Activated CD4-positive, alpha-beta T cell treated with anti-CD3 and anti-CD28 coated beads for 36 hours (primary cell): ENCODE measurements around the gene FEZF2. TPM values are rescaled to one million over a fixed set of nuclear protein-coding genes. Genes with fewer than 3 reads are reported as not detected.

Experiments used
- ATAC-seq: fragments of 200-7000 bp; cut with Tn5 transposase; one replicate; pipeline ENCODE4 v1.10.0; 2021; ENCODE audit warnings: mild to moderate bottlenecking, moderate library complexity
- CTCF ChIA-PET: fragments of 350-600 bp; sonication (Branson Sonifier 250); formaldehyde crosslinking; loops from one replicate; lab custom pipeline; 2021; ENCODE audit warnings: antibody characterized with exemption; lab: Charles Lee
- POLR2A ChIA-PET: fragments of 350-600 bp; sonication (Branson Sonifier 250); formaldehyde crosslinking; loops from one replicate; lab custom pipeline; 2021; ENCODE audit warnings: antibody characterized with exemption, inconsistent platforms; lab: Charles Lee
- DNase-seq: peaks from one replicate; pipeline ENCODE4 v3.0.0-alpha.2; 2020
- H3K27ac Mint-ChIP-seq: one replicate; pipeline ENCODE4 v1.8.0; 2021; ENCODE audit warnings: mixed read lengths
- H3K27me3 Mint-ChIP-seq: one replicate; pipeline ENCODE4 v1.8.0; 2021; ENCODE audit warnings: mixed read lengths
- H3K36me3 Mint-ChIP-seq: one replicate; pipeline ENCODE4 v1.8.0; 2021; ENCODE audit warnings: low read depth, mixed read lengths
- H3K4me1 Mint-ChIP-seq: one replicate; pipeline ENCODE4 v1.8.0; 2021; ENCODE audit warnings: mixed read lengths
- H3K4me3 Mint-ChIP-seq: one replicate; pipeline ENCODE4 v1.8.0; 2021; ENCODE audit warnings: mild to moderate bottlenecking, moderate library complexity, mixed read lengths
- H3K9me3 Mint-ChIP-seq: one replicate; pipeline ENCODE4 v1.8.0; 2021; ENCODE audit warnings: low read depth, mixed read lengths
- intact Hi-C, 2 experiments: fragments of 100-400 bp; cut with DNase I in 1 of 2; cut with micrococcal nuclease in 1 of 2; formaldehyde crosslinking; loops; one replicate each; pipeline versions ENCODE4 v1.14.2 to v1.15.1; 2022 to 2024; cut with DNase I, micrococcal nuclease
- total RNA-seq, 2 experiments: library from RNA; stranded (reverse); gene quantifications; one replicate each; pipeline ENCODE4 v1.2.3, GENCODE V29; 2021

Gene FEZF2
- total RNA-seq, 2 experiments from 2014 or later: not detected

DNA sequence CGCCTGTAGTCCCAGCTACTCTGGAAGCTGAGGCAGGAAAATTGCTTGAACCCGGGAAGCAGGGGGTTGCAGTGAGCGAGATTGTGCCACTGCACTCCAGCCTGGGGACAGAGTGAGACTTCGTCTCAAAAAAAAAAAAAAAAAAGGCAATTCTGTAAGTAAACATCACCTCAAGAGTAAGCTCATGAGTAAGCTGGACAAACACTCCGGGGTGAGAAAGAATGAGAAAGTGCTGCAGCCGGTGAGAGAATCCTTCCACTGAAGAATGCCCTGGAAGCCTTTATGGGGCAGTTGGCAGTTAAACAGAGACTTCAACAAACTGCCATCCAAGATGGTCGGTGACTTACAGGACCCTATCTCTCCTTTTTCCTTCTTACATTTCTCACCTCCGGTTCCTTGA, 47.5 kb downstream of the FEZF2 start:
- ChIA-PET CTCF (interaction anchor here (0.8 kb wide), 1 partner anchor 21 kb away, joined by 4 read pairs; no protein-coding TSS in a partner anchor), POLR2A (no interaction called here)
- ATAC-seq (no peak), DNase-seq (no peak)
- H3K9me3 Mint-ChIP-seq: no peaks in the 10 kb centered on the region
- H3K4me3 Mint-ChIP-seq: no peak overlapping the region
- intact Hi-C loops: no loop called here
- H3K27me3 Mint-ChIP-seq: peaks cover 4% of the 10 kb centered on the region
- H3K27ac Mint-ChIP-seq: no peak overlapping the region
- H3K4me1 Mint-ChIP-seq: no peaks in the 10 kb centered on the region
- H3K36me3 Mint-ChIP-seq: peaks cover under 1% of the 10 kb centered on the region

DNA sequence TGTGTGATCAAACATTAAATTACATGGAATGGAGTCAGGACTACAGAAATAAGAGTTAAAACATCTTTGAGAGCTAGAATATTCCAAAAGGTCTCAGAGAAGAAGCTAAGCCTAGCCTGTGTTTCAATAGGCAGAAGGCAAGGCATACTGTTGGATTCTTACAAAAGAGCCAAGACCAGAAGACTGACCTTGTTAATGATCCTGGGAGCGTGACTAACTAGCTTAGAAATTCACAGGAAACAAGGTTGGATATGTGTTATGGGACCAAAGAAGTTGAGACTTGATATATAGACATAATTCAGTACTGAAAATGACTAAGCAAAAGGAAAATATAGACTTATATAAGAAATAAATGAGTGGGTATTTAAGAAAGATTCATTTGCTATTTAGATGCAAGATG, 50.1 kb downstream of the FEZF2 start:
- peaks cover 10% of the 10 kb centered on the region for H3K36me3 Mint-ChIP-seq

More for the DNA sequence above, 50.1 kb downstream of the FEZF2 start:
- Mint-ChIP-seq H3K4me1 (peaks cover 11% of the 10 kb centered on the region), H3K4me3 (no peak overlapping the region), H3K9me3 (peaks cover 10% of the 10 kb centered on the region), H3K27me3 (peaks cover 17% of the 10 kb centered on the region), H3K27ac (no peak overlapping the region)
- intact Hi-C loops: no loop called here
- DNase-seq (no peak), ATAC-seq (no peak)
- CTCF ChIA-PET: no interaction called here
- POLR2A ChIA-PET: no interaction called here
